ENCODE data around the gene FAM221B.

DNA sequence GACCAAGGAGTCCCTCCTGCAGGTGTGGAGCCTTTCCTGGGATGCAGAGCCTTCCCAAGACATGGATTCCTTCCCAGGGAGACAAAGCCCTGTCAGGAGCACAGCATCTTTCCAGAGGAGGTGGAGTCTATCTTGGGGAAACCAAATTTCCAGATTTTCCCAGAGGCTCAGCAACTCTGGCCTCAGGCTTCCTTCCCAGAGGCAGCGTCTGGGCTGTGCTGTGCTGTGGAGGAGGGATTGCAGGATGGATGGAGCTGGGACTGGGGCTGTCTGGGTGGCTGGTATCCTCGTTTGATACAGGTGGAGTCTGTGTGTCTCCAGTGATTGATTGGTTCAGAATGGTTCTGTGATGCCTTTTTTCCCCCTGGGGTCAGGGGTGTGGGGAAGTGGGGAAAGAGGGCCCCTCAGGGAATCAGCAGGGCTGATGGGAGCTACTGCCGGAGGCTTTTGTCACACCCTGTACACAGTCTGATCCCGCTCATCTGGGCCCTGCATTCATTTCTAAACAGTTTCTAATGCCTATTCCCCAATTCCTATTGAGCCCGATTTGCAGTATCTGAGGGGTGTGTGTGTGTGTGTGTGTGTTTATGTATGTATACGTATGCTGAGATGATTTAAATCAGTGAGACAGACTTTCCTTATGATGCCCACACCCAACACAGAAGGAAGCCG, 25.7 kb upstream of the FAM221B start:
- TF ChIP-seq, protein P1, sequence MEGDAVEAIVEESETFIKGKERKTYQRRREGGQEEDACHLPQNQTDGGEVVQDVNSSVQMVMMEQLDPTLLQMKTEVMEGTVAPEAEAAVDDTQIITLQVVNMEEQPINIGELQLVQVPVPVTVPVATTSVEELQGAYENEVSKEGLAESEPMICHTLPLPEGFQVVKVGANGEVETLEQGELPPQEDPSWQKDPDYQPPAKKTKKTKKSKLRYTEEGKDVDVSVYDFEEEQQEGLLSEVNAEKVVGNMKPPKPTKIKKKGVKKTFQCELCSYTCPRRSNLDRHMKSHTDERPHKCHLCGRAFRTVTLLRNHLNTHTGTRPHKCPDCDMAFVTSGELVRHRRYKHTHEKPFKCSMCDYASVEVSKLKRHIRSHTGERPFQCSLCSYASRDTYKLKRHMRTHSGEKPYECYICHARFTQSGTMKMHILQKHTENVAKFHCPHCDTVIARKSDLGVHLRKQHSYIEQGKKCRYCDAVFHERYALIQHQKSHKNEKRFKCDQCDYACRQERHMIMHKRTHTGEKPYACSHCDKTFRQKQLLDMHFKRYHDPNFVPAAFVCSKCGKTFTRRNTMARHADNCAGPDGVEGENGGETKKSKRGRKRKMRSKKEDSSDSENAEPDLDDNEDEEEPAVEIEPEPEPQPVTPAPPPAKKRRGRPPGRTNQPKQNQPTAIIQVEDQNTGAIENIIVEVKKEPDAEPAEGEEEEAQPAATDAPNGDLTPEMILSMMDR (IDR thresholded peaks at IDR 0.05 in 4 of 5, conservative IDR thresholded peaks at IDR 0.05 in 1 of 5): no peak
- no peak for TF ChIP-seq POLR2A (IDR thresholded peaks at IDR 0.05)
